HCEC 1CT (cell line): ENCODE data around the gene MINDY2.

Source experiments
- DNase-seq: peaks from one replicate; pipeline ENCODE4 v3.0.0-alpha.2; 2017

MINDY2 gene

GRCh38 chr15:58889363-58889762 is 118.3 kb downstream of the MINDY2 start:
- no peak for DNase-seq

- DNase-seq = no peak
These were observed 127.1 kb downstream of the MINDY2 start for GRCh38 chr15:58898150-58898680.

- no peak for DNase-seq
These were observed 129.5 kb downstream of the MINDY2 start for GRCh38 chr15:58900631-58901030.

GRCh38 chr15:58908550-58909309 is 137.6 kb downstream of the MINDY2 start:
- DNase-seq = no peak

- no peak for DNase-seq
These were observed 138.5 kb downstream of the MINDY2 start for GRCh38 chr15:58909616-58910015.

- no peak for DNase-seq
These were observed 139.4 kb downstream of the MINDY2 start for GRCh38 chr15:58910456-58910855.
